DLD1 (cell line): ENCODE data around the gene EEF2K.

Source experiments
- in situ Hi-C: cut with HindIII; loops from 2 replicates; pipeline ENCODE4 v1.10.0; 2017; ENCODE audit warnings: low sequenced_read_pairs

The EEF2K gene

GRCh38 chr16:22326369-22326652 lies 120.2 kb downstream of the EEF2K start:
- in situ Hi-C loops: no loop called here

- in situ Hi-C loops: no loop called here
Observed at GRCh38 chr16:22326771-22327445, 120.8 kb downstream of the EEF2K start.

GRCh38 chr16:22327446-22327775 lies 121.3 kb downstream of the EEF2K start:
- in situ Hi-C loops: no loop called here

- in situ Hi-C loops: no loop called here
Observed at GRCh38 chr16:22328081-22328725, 122.1 kb downstream of the EEF2K start.

- in situ Hi-C loops: no loop called here
Observed at GRCh38 chr16:22329199-22329695, 123.2 kb downstream of the EEF2K start.

GRCh38 chr16:22330326-22330725 lies 124.2 kb downstream of the EEF2K start:
- in situ Hi-C loops: no loop called here

GRCh38 chr16:22333457-22333994 lies 127.4 kb downstream of the EEF2K start:
- in situ Hi-C loops: no loop called here

- in situ Hi-C loops: no loop called here
Observed at GRCh38 chr16:22335668-22336246, 129.7 kb downstream of the EEF2K start.

- in situ Hi-C loops: no loop called here
Observed at GRCh38 chr16:22336581-22336980, 130.5 kb downstream of the EEF2K start.

GRCh38 chr16:22337045-22337444 lies 131.0 kb downstream of the EEF2K start:
- in situ Hi-C loops: no loop called here

GRCh38 chr16:22337849-22338635 lies 132.0 kb downstream of the EEF2K start:
- in situ Hi-C loops: no loop called here
